NCI-H524 treated with DMSO at 0.1 percent for 48 hours (cell line): Measurements from ENCODE around the gene PODXL.
"Not testable (repeated sequence)": the region's sequence is repeated elsewhere in the genome, so short reads cannot be mapped to it uniquely, and the experiment has no call there.

Experiments
- DNase-seq: peaks from one replicate; lab custom pipeline; 2025; lab: John Stamatoyannopoulos, UW

The PODXL gene

DNA sequence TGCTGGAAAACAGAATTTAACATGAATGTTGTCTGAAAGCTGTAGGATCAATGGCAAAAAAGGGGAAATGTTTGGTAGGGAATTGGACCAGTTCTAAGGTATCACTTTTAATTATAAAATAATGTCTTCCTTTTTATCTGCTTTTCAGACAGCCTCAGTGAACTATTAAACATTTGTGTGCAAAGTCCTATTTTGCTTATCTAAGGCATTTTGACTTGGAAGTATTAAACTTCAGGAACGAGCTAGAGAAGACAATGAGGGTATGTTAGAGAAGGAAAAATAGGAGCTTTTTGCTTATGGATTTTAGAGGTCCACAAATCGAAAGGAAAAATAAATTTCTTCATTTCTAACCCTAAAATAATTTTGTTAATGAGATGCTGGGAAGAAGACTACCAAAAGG lies 63.3 kb downstream of the PODXL start:
- no peak for DNase-seq

DNA sequence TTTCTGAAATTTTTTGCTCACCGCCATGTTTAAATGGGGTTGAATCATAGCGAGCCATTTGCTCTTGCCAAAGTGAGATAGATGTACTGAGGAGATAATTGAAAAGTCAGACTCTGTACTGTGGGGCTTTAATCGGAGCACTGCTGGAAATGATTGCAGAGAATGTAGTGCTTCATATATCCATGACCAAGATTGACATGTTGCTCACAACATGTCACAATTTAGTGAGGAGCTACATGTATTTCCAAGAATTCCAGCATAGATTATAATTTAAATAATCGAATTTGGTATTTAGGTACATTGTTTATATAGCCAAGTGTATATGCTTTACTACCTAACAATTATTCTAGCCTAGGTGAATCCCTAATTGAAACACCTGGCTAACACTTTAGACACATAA lies 66.5 kb downstream of the PODXL start:
- DNase-seq: no peak

DNA sequence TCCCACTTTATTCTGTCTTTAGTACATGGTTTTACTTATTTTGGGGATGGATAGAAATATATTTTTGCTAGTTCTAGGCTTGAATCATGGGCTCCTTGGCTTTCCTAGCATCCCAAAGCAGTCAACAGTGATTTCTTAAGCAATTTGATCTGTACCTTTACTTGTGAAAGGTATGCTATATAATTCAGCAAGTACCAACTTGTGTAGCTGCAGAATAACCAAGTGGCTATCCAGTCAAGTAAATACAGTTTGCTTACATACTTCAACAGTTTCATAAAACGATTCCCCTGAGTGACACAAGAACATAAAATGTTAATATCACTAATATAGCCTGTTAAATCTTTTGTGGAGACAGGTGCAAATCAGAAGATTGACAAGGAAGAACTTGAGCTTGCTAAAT lies 67.2 kb downstream of the PODXL start:
- no peak for DNase-seq

DNA sequence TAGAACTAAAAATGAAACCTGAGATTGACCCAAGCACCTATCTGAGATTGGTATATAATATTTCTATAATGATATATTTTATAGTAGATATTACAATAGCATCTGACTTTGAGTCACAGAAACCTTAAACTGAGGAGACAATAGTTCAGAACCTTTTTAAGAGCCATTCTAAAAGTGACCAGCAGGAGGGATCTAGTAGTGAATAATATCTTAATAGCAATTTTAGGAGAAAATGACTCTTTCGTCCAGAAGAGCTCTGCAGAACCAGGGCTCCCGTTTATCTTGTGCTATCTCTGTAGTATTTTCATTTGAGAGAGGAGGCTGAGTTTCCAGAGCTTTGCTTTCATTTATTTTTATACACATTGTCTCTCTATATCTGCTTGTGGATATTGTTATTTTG lies 68.1 kb downstream of the PODXL start:
- DNase-seq: no peak

- no peak for DNase-seq
Observed at GRCh38 chr7:131487217-131487616, 69.2 kb downstream of the PODXL start.

DNA sequence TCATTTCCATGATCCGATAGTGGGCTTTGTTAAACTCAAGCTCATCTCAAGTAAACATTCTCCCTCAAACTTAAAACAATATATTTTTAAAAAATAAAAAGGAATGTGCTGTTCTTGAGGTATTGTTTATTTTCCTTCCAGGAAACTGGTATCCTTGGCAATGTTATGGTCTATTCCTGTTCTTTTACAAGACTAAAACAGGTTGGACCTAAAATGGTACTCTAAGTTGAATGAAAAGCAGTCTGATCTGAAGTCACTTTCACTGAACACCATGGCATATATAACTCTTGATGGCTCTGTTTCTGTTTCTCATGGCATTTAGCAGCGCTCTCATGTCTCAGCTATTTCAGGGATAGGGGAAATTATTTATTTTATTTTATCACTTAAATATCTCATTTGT lies 70.1 kb downstream of the PODXL start:
- no peak for DNase-seq

GRCh38 chr7:131483586-131483985 lies 72.8 kb downstream of the PODXL start:
- no peak for DNase-seq

GRCh38 chr7:131482800-131483199 lies 73.6 kb downstream of the PODXL start:
- DNase-seq: no peak

- DNase-seq: no peak
Observed at GRCh38 chr7:131480384-131481315, 75.8 kb downstream of the PODXL start.

- no peak for DNase-seq
Observed at GRCh38 chr7:131476740-131477139, 79.7 kb downstream of the PODXL start.

GRCh38 chr7:131471250-131472004 lies 85.0 kb downstream of the PODXL start:
- no peak for DNase-seq

GRCh38 chr7:131467788-131468187 lies 88.6 kb downstream of the PODXL start:
- no peak for DNase-seq

GRCh38 chr7:131466735-131467365 lies 89.6 kb downstream of the PODXL start:
- DNase-seq: no peak

- not testable (repeated sequence) for DNase-seq
Observed at GRCh38 chr7:131462715-131463114, 93.7 kb downstream of the PODXL start.

DNA sequence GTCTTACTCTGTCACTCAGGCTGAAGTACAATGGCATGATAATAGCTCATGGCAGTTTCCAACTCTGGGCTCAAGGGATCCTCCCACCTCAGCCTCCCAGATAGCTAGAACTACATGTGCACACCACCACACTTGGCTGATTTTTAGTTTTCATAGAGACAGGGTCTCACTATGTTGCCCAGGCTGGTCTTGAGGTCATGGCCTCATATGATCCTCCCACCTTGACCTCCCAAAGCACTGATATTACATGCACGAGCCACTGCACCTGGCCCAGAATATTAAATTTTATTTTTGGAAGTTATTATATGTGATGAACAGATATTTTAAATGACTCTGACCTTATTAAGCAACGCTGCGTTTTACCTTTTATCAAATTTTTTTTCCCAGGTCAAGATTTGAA lies 94.4 kb downstream of the PODXL start:
- no peak for DNase-seq

DNA sequence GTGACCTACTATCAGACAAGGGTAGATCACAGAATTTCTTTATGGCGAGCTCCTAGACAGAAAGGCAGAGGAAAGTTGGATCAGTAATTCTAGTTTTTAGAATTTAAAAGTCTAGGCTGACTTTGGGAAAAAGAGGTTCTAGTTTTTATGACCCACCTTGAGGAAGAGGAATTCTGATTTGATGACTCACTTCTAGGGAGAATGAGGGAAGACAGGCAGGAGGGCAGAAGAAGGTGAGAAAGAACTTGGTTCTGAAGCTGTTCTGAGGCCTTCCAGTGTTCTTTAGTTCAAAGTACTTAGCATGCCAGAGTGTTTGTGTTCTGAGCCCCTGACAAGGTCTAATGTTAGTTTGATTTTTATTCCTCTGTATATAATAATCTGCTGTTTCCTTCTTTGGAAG lies 97.2 kb downstream of the PODXL start:
- no peak for DNase-seq

- no peak for DNase-seq
Observed at GRCh38 chr7:131456338-131456737, 100.1 kb downstream of the PODXL start.

DNA sequence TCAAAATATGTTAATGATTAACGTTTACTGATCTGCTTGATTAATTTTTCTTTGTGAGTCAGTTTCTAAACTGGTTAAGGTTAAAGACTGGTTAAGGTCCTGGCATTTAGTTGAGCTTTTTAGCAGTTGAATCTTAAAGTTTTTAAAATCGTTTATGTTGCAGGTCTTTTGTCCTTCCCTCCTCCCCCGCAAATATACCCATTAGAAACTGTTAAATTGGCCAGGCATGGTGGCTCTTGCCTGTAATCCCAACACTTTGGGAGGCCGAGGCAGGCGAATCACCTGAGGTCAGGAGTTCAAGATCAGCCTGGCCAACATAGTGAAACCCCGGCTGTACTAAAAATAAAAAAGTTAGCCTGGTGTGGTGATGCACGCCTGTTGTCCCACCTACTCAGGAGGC lies 100.9 kb downstream of the PODXL start:
- DNase-seq: no peak

GRCh38 chr7:131455001-131455400 lies 101.4 kb downstream of the PODXL start:
- DNase-seq: no peak

DNA sequence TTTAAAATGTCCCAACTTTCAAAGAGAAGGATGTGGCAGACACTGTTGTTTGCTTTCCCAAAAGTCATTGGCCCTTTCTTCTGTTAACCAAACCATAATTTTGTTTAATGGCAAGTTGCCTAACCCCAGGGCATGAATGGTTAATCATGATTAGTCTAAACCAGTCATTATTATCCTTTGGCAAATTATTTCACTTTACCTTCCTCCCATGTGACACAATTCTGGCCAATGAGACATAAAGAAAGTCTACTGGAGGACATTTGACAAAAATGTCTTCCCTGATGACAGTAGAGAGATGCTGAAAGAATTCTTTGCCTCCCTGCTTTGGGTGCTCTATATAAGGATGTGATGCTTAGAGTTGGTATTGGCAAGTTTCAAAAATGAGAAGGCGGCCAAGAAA lies 101.9 kb downstream of the PODXL start:
- DNase-seq: no peak
